CD4-positive, alpha-beta T cell treated with Interleukin-12 subunit alpha and Interleukin-12 subunit beta, for 1 hour (primary cell): ENCODE measurements around the gene CACNA1G.

Experiments
- DNase-seq: peaks from one replicate; pipeline ENCODE4 v3.0.0-alpha.2; 2020

The CACNA1G gene

GRCh38 chr17:50660042-50660886, 99.7 kb downstream of the CACNA1G start:
- DNase-seq = no peak

GRCh38 chr17:50660887-50661345, 100.4 kb downstream of the CACNA1G start:
- DNase-seq = no peak

- DNase-seq = no peak
These were observed 100.8 kb downstream of the CACNA1G start for GRCh38 chr17:50661348-50661747.

GRCh38 chr17:50661795-50662391, 101.4 kb downstream of the CACNA1G start:
- DNase-seq = no peak

GRCh38 chr17:50662632-50663225, 102.2 kb downstream of the CACNA1G start:
- no peak for DNase-seq

- DNase-seq = no peak
These were observed 103.4 kb downstream of the CACNA1G start for GRCh38 chr17:50663812-50664374.

- DNase-seq = no peak
These were observed 104.4 kb downstream of the CACNA1G start for GRCh38 chr17:50664788-50665458.

- no peak for DNase-seq
These were observed 105.3 kb downstream of the CACNA1G start for GRCh38 chr17:50665838-50666237.

GRCh38 chr17:50666316-50666715, 105.8 kb downstream of the CACNA1G start:
- DNase-seq = no peak

- no peak for DNase-seq
These were observed 106.9 kb downstream of the CACNA1G start for GRCh38 chr17:50667259-50668024.

- DNase-seq = no peak
These were observed 107.7 kb downstream of the CACNA1G start for GRCh38 chr17:50668025-50668837.

- no peak for DNase-seq
These were observed 108.5 kb downstream of the CACNA1G start for GRCh38 chr17:50668838-50669581.

- DNase-seq = no peak
These were observed 111.6 kb downstream of the CACNA1G start for GRCh38 chr17:50672071-50672470.

GRCh38 chr17:50672831-50673551, 112.5 kb downstream of the CACNA1G start:
- DNase-seq = no peak

- no peak for DNase-seq
These were observed 114.7 kb downstream of the CACNA1G start for GRCh38 chr17:50675190-50675589.

GRCh38 chr17:50675627-50676026, 115.1 kb downstream of the CACNA1G start:
- DNase-seq = no peak

GRCh38 chr17:50676065-50676975, 115.8 kb downstream of the CACNA1G start:
- DNase-seq = no peak
